Liver (tissue), 9 donors: Measurements from ENCODE around the gene EEFSEC. TPM values are rescaled to one million over a fixed set of nuclear protein-coding genes. Genes with fewer than 3 reads are reported as not detected.

ENCODE experiments used
- DNase-seq: peaks from one replicate; pipeline ENCODE4 v3.0.0-alpha.2; 2017; ENCODE audit warnings: low spot score
- H3K27ac ChIP-seq, 2 donors: one replicate each; pipeline ENCODE4 v1.7.0; 2013; ENCODE audit warnings: inconsistent platforms in 2 of 2, low read length in 2 of 2, control low read depth in 1 of 2, low read depth in 1 of 2, mild to moderate bottlenecking in 1 of 2
- H3K27me3 ChIP-seq, 4 donors: one replicate each; pipeline versions ENCODE4 v1.6.1 to v1.7.0; 2013; ENCODE audit warnings: low read length in 3 of 4, inconsistent platforms in 1 of 4, mild to moderate bottlenecking in 1 of 4, moderate library complexity in 1 of 4; ENCODE audit not compliant: control insufficient read depth in 4 of 4, insufficient read depth in 4 of 4
- H3K36me3 ChIP-seq, 4 donors: one replicate each; pipeline versions ENCODE4 v1.6.1 to v1.7.0; 2013; ENCODE audit warnings: low read length in 3 of 4, mild to moderate bottlenecking in 3 of 4, low read depth in 1 of 4, moderate library complexity in 1 of 4; ENCODE audit not compliant: control insufficient read depth in 4 of 4, insufficient read depth in 3 of 4
- H3K4me1 ChIP-seq, 4 donors: one replicate each; pipeline versions ENCODE4 v1.6.1 to v1.7.0; 2013; ENCODE audit warnings: low read length in 3 of 4, mild to moderate bottlenecking in 3 of 4, moderate library complexity in 1 of 4; ENCODE audit not compliant: control insufficient read depth in 4 of 4, insufficient read depth in 4 of 4
- H3K4me3 ChIP-seq, 3 donors: one replicate each; pipeline versions ENCODE4 v1.6.1 to v1.7.0; 2013; ENCODE audit warnings: low read length in 3 of 3, control low read depth in 1 of 3, low read depth in 1 of 3, mild to moderate bottlenecking in 1 of 3
- H3K9ac ChIP-seq, 2 donors: one replicate each; pipeline ENCODE4 v1.7.0; 2013; ENCODE audit warnings: low read length in 2 of 2, mild to moderate bottlenecking in 2 of 2, moderate library complexity in 2 of 2, control low read depth in 1 of 2, low read depth in 1 of 2
- H3K9me3 ChIP-seq, 4 donors: one replicate each; pipeline versions ENCODE4 v1.6.1 to v1.7.0; 2013; ENCODE audit warnings: low read length in 3 of 4; ENCODE audit not compliant: control insufficient read depth in 4 of 4
- ATF3 ChIP-seq: IDR thresholded peaks from 2 replicates; pipeline ENCODE4 v1.6.1; 2016; ENCODE audit warnings: antibody characterized with exemption
- CTCF ChIP-seq: fragments of 150-350 bp; IDR thresholded peaks from 2 replicates; pipeline ENCODE4 v1.5.1; 2017; ENCODE audit warnings: improper control_type of control experiment, low read depth, low read length; ENCODE audit not compliant: missing input control
- EGR1 ChIP-seq, 2 donors: IDR thresholded peaks; 2 replicates each; pipeline ENCODE4 v1.6.1; 2016 to 2018; ENCODE audit warnings: antibody characterized with exemption in 2 of 2, low read depth in 2 of 2
- FOXA1 ChIP-seq: IDR thresholded peaks from 2 replicates; pipeline ENCODE4 v1.6.1; 2016; ENCODE audit warnings: antibody characterized with exemption
- FOXA2 ChIP-seq: IDR thresholded peaks from 2 replicates; pipeline ENCODE4 v1.6.1; 2016; ENCODE audit warnings: antibody characterized with exemption
- GABPA ChIP-seq, 2 donors: IDR thresholded peaks in 1 of 2; conservative IDR thresholded peaks in 1 of 2; 2 replicates each; pipeline ENCODE4 v1.6.1; 2016; ENCODE audit warnings: antibody characterized with exemption in 2 of 2, mild to moderate bottlenecking in 1 of 2, moderate library complexity in 1 of 2
- HNF4A ChIP-seq, 2 donors: conservative IDR thresholded peaks; 2 replicates each; pipeline ENCODE4 v1.6.1; 2016; ENCODE audit warnings: antibody characterized with exemption in 2 of 2, mild to moderate bottlenecking in 2 of 2
- HNF4G ChIP-seq: IDR thresholded peaks from 2 replicates; pipeline ENCODE4 v1.6.1; 2016; ENCODE audit warnings: antibody characterized with exemption
- JUND ChIP-seq, 2 donors: IDR thresholded peaks; 2 replicates each; pipeline ENCODE4 v1.6.1; 2016; ENCODE audit warnings: antibody characterized with exemption in 2 of 2
- MAX ChIP-seq: IDR thresholded peaks from 2 replicates; pipeline ENCODE4 v1.6.1; 2016; ENCODE audit warnings: antibody characterized with exemption
- NR2F2 ChIP-seq: IDR thresholded peaks from 2 replicates; pipeline ENCODE4 v1.6.1; 2016; ENCODE audit warnings: antibody characterized with exemption
- RAD21 ChIP-seq, 2 donors: IDR thresholded peaks; 2 replicates each; pipeline ENCODE4 v1.6.1; 2016; ENCODE audit warnings: antibody characterized with exemption in 2 of 2, mild to moderate bottlenecking in 2 of 2
- REST ChIP-seq: IDR thresholded peaks from 2 replicates; pipeline ENCODE4 v1.6.1; 2016; ENCODE audit warnings: antibody characterized with exemption, mild to moderate bottlenecking
- RXRA ChIP-seq, 2 donors: IDR thresholded peaks; 2 replicates each; pipeline ENCODE4 v1.6.1; 2017 to 2018; ENCODE audit warnings: antibody characterized with exemption in 2 of 2, mild to moderate bottlenecking in 1 of 2
- SP1 ChIP-seq: IDR thresholded peaks from 2 replicates; pipeline ENCODE4 v1.6.1; 2018; ENCODE audit warnings: antibody characterized with exemption, mild to moderate bottlenecking
- TAF1 ChIP-seq: conservative IDR thresholded peaks from 2 replicates; pipeline ENCODE4 v1.6.1; 2016; ENCODE audit warnings: antibody characterized with exemption, mild to moderate bottlenecking
- YY1 ChIP-seq: IDR thresholded peaks from 2 replicates; pipeline ENCODE4 v1.6.1; 2016; ENCODE audit warnings: antibody characterized with exemption, mild to moderate bottlenecking
- ZBTB33 ChIP-seq: IDR thresholded peaks from 2 replicates; pipeline ENCODE4 v1.6.1; 2016; ENCODE audit warnings: antibody characterized with exemption
- WGBS: extraction: QIAGEN DNeasy Blood & Tissue Kit; methylation state at CpG from one replicate; pipeline ENCODE4 v1.1.7; 2013; 5-methylcytosine and 5-hydroxymethylcytosine counted together
- polyA plus RNA-seq, 2 donors: library from polyadenylated mRNA; stranded (reverse) in 1 of 2; unstranded in 1 of 2; fragments of 200-250 nt in 1 of 2; fragments of >200 nt in 1 of 2; fragmentation: Nextera tagmentation in 1 of 2; extraction: Ambion mirVana in 1 of 2; gene quantifications; one replicate each; pipeline versions ENCODE4 v1.2.1 to v1.2.3, GENCODE V29; 2013 to 2015
- total RNA-seq, 2 donors: library from RNA; depleted of rRNA; stranded (reverse); fragments of >200 nt; gene quantifications; one replicate each; pipeline ENCODE4 v1.2.3, GENCODE V29; 2014
- donor health status: healthy.
- donor health status: healthy.
- donor health status: healthy.
- donor health status: healthy.
- donor health status: healthy.

EEFSEC gene
- total and polyA plus RNA-seq, 4 donors = 8.4 to 13.1 (median 10.7) TPM

- no peak overlapping the region for H3K4me3 ChIP-seq
- H3K9ac ChIP-seq = no peak overlapping the region
- no peaks in the 10 kb centered on the region for H3K9me3 ChIP-seq
- H3K36me3 ChIP-seq = no peaks in the 10 kb centered on the region
- TF ChIP-seq FOXA2 (no peak), MAX (no peak), SP1 (no peak), HNF4A (conservative IDR thresholded peaks at IDR 0.05) (no peak), ZBTB33 (no peak), REST (no peak), HNF4G (no peak), YY1 (no peak), JUND (IDR thresholded peaks at IDR 0.05) (no peak)
- peak; percentile 21 for DNase-seq
- 96% methylated on average over 6 of the region's 6 CpGs for WGBS
- no peaks in the 10 kb centered on the region for H3K27me3 ChIP-seq
- H3K4me1 ChIP-seq = no peaks in the 10 kb centered on the region
- H3K27ac ChIP-seq = no peak overlapping the region
These were observed 154.6 kb downstream of the EEFSEC start for GRCh38 chr3:128307781-128308469.

- Histone ChIP-seq H3K4me1 (no peaks in the 10 kb centered on the region), H3K27ac (no peak overlapping the region), H3K27me3 (no peaks in the 10 kb centered on the region), H3K36me3 (no peaks in the 10 kb centered on the region), H3K9ac (no peak overlapping the region), H3K4me3 (no peak overlapping the region), H3K9me3 (no peaks in the 10 kb centered on the region)
- TF ChIP-seq NR2F2 (no peak), JUND (IDR thresholded peaks at IDR 0.05) (no peak), TAF1 (no peak), HNF4G (no peak), REST (no peak), CTCF (no peak), RXRA (IDR thresholded peaks at IDR 0.05) (no peak), SP1 (no peak), GABPA (IDR thresholded peaks at IDR 0.05 in 1 of 2, conservative IDR thresholded peaks at IDR 0.05 in 1 of 2) (no peak), YY1 (no peak), EGR1 (IDR thresholded peaks at IDR 0.05; ENCODE audit: low read depth in 2 of 2) (no peak), ATF3 (no peak), RAD21 (IDR thresholded peaks at IDR 0.05) (no peak), FOXA1 (no peak), FOXA2 (no peak)
- peak; percentile 22 for DNase-seq
- 96% methylated on average over 8 of the region's 8 CpGs for WGBS
These were observed 155.7 kb downstream of the EEFSEC start for GRCh38 chr3:128309026-128309425.
